GM19193 (cell line): ENCODE measurements around the gene TTC1.
A peak's percentile ranks its signal among the peaks of the same experiment; 100 is the strongest.

Source experiments
- POLR2A ChIP-seq: IDR thresholded peaks from 4 replicates; pipeline ENCODE4 v1.6.1; 2011; ENCODE audit not compliant: insufficient read depth, insufficient read length; ENCODE audit errors: extremely low read depth

The TTC1 gene, protein sequence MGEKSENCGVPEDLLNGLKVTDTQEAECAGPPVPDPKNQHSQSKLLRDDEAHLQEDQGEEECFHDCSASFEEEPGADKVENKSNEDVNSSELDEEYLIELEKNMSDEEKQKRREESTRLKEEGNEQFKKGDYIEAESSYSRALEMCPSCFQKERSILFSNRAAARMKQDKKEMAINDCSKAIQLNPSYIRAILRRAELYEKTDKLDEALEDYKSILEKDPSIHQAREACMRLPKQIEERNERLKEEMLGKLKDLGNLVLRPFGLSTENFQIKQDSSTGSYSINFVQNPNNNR

DNA sequence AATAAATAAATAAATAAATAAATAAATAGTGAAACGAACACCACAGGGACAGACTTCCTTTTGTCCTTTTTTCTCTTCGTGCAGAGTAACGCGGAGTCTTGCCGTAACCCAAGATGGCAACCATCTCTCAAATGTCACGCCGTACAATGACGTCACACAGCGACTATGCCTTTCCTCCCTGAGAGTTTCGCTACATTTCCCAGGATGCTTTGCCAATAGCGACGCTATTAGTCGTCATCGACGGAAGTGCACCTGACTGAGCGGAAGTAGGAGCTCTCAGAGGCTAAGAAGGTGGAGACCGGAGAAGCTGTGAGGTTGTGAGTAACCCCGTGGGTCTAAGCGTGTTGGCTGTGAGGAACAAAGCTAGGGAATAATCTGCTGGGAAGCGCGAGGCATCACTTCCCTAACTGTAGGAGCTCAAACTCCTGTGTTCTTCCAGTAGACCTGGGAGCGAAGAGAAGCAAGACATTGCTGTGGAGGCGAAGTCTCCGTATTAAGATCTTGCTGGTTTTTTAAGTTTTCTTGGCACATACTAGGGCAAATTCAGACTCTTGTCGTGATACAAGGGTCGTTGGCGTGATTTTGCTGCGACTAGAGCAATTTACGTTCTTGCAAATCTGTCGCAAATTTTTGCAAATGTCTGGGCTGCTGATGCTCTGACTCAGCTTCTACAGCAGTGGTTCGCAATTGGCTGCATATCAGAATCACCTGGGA is at the start of gene TTC1:
TSS of gene TTC1 (plus strand) at position 263 of the 714 bp plus-strand sequence. CDS start 1,390 bp downstream, outside the sequence.
- peak; percentile 91 for TF ChIP-seq POLR2A

DNA sequence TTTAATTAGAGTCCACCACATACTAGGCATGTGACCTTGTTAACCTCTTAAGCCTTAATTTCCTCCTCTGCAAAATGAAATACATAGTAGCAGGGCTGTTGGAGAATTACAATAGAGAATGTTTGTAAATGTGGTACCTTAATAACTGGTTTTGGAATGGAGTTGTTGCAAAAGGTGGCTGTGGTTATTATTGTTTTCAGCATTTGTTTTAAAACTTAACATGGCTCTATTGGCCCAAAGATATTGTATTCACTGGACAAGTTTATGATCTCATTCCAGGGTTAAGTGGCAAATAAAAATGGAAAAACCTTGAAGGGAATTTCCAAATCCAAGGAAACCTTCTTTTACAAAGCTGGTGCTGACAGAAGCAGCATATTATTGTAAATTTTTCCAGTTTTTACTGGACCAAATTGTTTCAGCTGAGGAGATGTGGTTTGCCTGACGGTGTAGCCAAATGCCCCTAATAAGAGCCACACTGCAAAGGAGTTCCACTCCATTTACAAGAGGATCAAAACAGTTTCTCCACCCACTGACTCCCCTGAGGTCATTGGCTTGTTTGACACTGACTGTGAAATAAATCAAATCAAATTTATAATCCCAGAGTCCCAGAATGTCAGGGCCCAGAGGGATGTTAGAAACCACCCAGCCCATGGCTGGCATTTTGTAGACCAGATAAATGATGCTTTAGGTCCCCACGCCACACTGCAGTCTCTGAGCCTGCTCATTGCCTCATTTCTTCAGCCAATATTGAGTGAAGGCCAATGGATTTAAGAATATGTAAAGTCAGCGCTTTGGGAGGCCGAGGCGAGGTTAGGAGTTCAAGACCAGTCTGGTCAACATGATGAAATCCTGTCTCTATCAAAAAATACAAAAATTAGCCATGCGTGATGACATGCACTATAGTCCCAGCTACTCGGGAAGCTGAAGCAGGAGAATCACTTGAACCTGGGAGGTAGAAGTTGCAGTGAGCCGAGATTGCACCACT is 47.5 kb upstream of the TTC1 start:
- no peak for TF ChIP-seq POLR2A

DNA sequence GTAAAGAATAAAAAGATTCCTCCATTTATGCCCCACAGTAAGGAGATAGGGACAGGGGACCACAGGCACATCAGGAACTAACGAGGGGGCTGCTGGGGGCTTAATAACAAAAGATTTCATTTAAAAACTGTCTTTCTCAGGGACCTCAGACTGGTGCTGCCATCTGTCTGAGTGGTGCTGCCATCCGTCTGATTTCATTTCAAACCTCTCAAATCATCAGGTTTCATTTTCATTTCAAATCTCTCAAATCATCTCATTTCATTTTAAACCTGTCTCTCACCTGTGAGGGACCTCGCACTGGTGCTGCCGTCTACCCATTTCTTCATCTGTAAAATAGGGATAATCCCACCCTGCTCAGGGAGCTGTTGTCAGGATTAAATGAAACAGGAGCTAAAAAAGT is 46.7 kb upstream of the TTC1 start:
- no peak for TF ChIP-seq POLR2A

DNA sequence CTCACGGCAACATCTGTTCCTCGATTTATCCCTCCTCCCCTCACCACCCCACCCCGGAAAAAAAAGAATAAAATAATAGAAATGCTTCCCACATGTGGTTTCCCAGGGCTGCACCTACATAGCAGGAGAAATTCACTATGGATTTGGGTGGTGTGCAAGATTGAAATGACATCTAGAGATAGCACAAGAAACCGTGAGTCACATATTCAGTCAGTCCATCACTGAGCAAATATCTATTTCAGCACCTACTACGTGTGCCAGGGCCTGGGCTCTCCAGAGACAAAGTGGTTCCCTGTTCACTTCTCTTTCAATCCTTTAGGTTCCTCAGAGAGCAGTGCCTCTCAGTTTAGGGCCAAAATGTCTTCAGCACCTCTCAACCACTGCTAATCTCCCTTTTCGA is 45.0 kb upstream of the TTC1 start:
- no peak for TF ChIP-seq POLR2A

DNA sequence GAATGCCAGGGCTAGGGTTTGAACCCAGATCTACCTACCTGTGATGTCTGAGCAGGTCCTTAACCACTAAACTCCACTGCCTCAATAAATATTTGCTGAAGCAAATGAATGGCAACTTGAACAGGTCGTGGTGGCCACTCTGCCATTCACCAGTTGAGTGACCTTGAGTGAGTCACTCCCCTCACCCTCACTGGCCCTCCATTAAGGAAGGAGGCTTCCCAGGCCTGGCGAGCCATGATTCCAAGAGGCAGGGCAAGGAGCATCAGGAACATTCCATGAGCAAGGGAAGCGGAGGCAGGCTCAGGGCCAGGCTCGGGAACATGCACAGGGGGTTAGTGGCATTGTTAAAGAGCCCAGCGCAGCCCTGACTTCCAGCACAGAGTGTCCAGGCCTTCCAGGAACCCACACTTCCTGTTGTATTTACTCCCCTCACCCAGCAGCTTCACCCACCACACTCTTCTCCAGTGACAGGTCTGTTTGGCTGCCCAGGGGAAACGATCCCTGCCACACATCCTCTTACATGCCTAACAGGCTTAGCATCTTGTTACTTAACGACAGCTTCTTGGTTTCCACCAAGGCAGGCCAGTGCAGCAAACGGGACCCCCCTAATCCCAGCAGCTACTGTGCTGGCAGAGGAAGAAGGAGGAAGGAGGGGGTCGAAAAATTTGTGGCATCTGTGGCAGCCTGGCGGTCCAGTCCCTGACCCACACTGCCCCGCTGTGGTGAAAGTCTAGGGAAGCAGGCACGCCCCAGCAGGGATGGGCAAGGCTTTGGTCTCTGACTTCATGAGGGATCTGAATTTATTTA is 43.7 kb upstream of the TTC1 start:
- no peak for TF ChIP-seq POLR2A

DNA sequence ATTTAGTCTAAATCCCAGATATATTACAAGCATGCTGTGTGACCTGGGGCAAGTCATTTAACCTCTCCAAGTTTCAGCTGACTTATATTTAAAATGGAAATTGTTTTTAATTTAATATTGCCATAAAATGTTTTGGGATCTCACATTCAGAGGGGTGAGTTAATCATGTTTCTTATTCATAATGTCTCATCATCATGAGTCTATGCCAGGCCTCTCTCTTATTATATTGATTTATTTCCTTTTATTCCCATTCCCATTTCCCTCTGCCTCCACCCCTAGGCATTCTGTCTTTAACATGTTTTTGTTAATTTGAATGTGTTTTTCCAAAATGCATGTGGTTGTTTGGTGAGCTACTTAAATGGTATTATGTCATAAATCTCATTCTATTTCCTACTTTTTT is 39.0 kb upstream of the TTC1 start:
- TF ChIP-seq POLR2A = no peak

DNA sequence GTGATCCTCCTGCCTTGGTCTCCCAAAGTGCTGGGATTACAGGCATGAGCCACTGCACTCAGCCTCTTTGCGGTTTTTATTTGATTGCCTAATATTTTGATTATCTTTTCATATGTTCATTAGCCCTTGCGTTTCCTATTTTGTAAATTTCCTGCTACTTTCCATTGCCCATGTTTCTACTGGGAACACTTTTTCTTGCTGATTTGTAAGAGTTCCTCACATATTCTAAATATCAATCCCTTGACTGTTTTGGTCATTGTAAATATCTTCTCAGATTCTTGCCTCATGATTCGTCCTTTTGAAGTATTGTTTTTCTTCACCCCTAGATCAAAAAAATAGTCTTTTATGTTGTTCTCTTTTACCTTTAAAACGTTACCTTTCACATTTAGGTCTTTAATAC is 37.9 kb upstream of the TTC1 start:
- TF ChIP-seq POLR2A = no peak

DNA sequence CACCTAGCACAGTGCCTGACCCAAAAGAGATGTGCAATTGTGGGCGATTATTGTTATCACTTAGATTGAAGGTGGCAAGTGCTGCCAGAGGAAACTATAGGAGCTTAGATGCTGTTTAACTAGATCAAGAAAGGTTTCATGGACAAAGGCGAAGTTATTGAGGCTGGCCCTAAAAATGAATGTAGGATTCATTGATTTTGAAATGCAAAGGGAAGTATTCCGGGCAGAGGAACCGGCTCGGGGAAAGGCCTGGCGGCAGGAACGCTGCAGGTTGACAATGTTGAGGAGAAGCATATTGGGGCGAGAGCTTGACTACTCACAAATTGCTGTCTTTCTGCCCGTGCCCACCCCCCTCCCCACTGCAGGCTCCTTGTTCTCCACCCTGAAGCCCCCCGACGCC is 37.4 kb upstream of the TTC1 start:
- no peak for TF ChIP-seq POLR2A

DNA sequence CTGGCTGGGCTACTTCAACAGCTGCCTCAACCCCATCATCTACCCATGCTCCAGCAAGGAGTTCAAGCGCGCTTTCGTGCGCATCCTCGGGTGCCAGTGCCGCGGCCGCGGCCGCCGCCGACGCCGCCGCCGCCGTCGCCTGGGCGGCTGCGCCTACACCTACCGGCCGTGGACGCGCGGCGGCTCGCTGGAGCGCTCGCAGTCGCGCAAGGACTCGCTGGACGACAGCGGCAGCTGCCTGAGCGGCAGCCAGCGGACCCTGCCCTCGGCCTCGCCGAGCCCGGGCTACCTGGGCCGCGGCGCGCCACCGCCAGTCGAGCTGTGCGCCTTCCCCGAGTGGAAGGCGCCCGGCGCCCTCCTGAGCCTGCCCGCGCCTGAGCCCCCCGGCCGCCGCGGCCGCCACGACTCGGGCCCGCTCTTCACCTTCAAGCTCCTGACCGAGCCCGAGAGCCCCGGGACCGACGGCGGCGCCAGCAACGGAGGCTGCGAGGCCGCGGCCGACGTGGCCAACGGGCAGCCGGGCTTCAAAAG is 36.9 kb upstream of the TTC1 start:
- TF ChIP-seq POLR2A = no peak

DNA sequence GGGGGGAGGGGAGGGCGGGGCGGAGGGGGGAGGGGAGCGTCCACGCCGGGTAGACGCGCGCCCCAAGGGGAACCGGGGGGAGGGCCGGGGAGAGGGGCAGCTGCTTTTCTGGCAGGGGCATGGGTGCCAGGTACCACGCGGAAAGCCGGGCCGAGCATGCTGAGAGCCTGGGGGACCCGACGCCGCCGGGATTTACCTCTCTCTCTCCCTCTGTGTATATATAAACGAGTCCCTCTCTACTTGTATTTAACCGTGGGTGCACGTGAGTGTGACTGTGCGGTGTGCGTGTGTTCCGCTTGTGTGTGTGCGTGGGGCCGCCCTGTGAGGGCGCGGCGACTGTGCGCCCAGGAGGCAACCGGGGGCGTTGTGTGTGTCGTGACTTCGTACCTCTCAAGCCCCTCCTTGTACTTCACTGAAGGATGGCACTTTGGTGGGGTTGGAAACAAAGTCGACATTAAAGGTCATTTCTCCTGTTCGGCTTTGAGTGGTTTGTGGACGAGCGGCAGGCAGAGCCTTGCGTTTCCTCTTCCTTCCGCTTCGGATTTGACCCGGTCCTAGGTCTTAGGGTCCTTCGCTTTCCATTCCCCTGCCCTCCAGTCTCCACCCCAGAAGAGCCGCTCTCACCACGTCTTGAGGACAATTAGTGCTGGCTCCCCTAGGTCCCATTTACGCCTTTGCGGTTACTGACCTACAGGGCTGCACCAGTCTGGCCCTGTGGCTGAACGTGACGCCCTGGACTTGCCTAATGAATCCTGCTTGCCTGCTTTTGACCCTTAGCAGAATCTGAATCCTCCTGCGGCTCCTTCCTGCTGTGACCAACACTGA is 36.2 kb upstream of the TTC1 start:
- TF ChIP-seq POLR2A = no peak

DNA sequence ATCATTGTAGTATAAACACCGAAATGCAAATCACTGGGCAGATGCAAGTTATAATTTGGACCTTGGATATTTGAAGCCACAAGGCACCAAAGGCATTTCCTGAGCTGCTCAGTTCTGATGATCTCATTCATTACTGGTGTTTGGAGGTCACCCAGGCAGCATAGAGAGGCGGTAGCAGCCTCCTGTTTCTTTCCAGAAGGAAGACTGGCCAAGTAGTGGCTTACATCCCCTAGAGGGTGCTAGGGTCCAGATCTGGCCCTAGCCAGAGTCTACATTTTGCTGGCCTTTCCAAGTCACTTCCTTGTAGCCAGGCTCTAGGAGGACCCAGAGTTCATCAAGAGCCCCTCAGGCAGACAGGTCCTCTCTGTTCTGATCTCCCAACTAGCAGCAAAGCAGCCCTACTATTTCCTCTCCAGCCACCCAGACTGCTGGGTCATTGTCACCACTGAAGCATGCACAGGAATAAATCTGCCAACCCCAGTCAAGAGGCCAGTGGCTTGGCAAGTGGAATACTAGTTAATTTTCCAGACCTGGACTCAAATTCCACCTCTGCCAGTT is 33.4 kb upstream of the TTC1 start:
- TF ChIP-seq POLR2A = no peak

DNA sequence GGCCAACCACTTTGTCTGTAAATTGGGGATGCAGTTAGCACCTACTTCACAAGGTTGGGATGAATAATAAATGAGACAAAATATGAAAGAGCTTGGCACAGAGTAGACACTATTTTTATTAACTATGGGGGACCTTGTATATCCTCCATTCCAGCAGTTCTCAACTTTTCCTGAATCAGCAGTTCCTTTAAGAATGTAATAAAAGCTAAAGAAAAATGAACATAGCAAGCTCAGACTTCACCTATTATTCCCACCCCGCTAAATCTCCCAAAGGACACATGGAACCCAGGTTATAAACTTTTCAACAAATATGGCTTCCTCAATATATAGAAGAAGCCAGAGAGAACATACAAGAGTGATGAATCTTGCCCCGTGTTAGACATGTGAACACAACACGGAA is 32.0 kb upstream of the TTC1 start:
- no peak for TF ChIP-seq POLR2A

DNA sequence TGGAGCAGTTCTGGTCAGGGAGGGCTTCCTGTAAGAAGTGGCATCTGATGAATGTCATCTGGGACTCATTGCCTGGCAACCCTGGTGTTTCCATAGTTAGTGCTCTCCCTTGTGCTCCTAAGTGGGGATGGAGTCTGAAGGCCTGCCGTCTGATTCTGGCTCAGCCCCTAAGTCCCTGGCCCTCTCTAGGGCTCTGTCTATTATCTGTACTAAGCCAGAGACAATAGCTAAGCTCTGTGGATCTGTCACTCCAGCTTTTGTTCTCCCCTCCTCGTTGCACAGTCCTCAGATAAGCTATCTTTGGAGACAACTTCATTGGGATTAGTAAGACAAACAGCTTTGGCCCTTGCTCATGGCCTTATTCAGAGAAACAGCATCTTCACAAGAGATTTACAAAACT is 30.6 kb upstream of the TTC1 start:
- no peak for TF ChIP-seq POLR2A

DNA sequence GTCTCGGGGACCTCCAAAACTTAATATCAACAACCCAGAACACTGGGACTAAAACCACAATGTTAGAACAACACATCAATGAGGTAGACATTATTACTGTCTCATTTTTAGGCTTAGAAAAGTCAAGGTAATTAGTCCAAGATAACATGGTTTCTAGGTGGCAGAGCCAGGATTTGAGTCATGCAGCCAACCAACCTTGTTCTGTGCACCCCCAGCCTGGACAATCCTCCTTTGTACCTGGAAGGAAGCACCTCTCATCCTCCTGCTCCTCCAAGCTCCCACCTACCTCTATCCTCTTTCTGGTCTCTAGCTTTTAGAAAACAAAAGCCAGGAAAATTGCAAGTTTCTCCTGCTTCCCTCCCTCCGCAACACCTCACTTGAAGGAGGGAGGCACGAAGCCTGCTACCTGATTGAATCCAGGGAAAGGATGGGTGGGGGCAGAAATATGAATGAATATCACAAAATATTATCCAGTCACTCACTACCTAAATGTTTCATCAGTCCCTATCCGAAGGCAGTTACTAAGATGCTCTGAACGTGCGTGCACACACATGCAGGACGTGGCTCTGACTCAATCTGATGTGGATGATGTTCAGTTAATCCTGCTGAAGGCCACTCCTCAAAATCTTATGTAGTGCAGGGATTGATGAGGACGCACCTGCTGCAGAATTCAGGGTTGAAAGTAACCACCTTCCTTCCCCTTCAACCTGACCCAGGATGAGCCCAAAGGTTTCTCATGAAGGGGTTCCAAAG is 26.3 kb upstream of the TTC1 start:
- TF ChIP-seq POLR2A = no peak
